GM21390 (cell line): ENCODE results near the gene TEX44.
"Not testable (repeated sequence)": the region's sequence is repeated elsewhere in the genome, so short reads cannot be mapped to it uniquely, and the experiment has no call there.

Source experiments
- ATAC-seq: cut with Tn5 transposase; IDR thresholded peaks from one replicate; pipeline ENCODE4 v1.9.1; 2021; ENCODE audit not compliant: unreplicated experiment

Gene TEX44

GRCh38 chr2:231570915-231571314 is 21.7 kb upstream of the TEX44 start:
- ATAC-seq, result not testable (repeated sequence)

DNA sequence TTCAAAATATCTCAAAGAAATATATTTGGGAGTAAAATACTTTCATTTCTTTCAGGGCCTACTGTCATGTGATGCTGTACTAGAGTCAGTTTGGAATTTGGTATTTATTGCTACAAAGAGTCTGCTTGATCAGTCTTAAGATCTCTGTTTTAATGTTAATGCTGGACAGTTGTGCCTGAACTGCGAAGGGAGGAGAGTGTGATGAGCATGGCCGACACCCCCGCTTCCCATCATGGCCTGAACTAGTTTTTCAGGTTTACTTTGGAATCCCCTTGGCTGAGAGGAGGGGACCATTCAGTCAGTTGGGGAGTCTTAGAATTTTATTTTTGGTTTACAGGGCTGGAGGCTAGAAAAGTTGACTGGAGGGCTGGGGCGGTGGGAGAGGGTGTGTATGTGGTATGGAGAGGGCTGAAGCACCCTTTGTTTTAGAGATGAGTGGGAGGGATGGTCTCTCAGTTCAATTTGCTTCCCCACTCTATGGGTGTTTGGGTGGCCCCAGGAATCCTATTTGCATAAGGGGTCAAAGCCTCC is 20.9 kb upstream of the TEX44 start:
- ATAC-seq, result no peak

- ATAC-seq, result no peak
Observed at GRCh38 chr2:231573096-231573495, 19.6 kb upstream of the TEX44 start.

GRCh38 chr2:231573698-231574421 is 18.8 kb upstream of the TEX44 start:
- ATAC-seq, result no peak

DNA sequence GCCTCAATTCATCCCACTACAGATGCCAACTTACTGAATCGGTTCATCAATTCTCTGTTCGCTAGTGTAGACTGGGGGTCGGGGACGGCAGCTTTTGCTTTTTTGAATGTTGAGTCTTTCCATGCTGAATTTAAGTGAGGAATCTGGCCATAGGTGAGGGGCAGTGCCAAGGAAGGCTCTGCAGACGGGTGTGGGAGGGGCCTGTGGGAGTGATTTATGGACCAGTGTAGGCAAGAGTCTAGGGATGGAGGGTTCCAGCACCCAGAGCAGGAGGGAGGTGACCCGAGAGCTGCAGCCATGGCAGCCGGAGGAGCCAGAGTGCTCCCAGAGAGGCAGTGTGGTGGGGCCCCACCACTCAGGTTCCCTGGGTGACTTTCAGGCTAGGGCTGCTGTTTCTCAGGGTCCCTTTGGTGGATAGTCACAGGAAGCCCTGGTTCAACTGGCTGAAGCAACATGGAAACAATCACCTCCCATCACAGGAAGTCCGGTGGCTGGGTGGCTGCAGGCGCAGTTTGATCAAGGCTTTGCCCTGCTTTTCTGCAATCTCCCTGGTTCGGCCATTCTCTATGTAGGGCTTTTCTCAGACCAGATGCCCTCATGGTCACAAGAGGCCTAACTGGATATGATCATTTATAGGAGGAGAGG is 16.9 kb upstream of the TEX44 start:
- no peak for ATAC-seq

DNA sequence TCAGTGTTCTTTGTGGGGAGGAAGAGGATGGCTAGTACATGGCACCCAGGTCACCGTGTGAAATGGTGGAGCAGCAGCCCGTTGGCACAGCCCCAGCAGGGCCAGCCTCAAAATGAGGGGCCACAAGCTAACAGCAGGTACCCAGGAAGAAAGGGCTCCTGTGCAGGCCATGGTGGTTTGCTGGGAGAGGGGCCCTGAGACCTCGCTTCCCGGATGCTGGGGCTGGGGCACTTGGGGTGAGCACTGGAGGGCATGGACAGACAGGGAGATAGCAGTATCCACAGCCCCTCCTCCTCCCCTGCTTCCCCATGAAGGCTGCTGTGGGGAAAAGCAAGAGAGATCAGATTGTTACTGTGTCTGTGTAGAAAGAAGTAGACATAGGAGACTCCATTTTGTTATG is 16.2 kb upstream of the TEX44 start:
- no peak for ATAC-seq

DNA sequence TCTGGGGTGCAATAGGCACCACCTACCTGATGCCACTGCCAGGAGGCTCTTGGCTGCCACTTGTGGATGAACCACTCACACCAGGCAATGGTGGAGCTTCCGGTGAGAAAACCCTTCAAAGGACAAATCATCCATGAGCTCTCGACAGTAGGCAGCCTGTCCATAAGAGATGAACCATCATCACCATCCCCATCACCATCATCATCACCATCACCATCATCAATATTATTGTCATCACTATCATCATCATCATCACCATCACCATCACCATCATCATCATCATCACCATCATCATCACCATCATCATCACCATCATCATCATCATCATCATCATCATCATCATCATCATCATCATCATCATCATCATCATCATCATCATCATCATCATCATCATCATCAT is 14.0 kb upstream of the TEX44 start:
- not testable (repeated sequence) for ATAC-seq

GRCh38 chr2:231579560-231579959 is 13.1 kb upstream of the TEX44 start:
- ATAC-seq, result no peak

GRCh38 chr2:231581328-231581727 is 11.3 kb upstream of the TEX44 start:
- ATAC-seq, result no peak

- no peak for ATAC-seq
Observed at GRCh38 chr2:231583982-231584381, 8.7 kb upstream of the TEX44 start.

DNA sequence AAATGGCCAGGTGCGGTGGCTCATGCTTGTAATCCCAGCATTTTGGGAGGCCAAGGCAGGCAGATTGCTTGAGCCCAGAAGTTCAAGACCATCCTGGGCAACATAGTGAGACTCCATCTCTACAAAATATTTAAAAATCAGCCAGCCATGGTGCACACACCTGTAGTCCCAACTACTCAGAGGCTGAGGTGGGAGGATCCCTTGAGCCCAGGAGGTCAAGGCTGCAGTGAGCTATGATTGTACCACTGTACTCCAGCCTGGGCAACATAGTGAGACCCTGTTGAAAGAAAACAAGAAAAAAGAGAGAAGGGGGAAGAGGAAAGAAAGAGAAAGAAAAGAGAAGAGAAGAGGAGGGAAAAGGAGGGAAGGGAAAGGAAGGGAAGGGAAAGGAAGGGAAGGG is 4.9 kb upstream of the TEX44 start:
- ATAC-seq, result not testable (repeated sequence)

- ATAC-seq, result no peak
Observed at GRCh38 chr2:231589656-231590055, 3.0 kb upstream of the TEX44 start.

GRCh38 chr2:231590614-231591013 is 2.0 kb upstream of the TEX44 start:
- no peak for ATAC-seq

DNA sequence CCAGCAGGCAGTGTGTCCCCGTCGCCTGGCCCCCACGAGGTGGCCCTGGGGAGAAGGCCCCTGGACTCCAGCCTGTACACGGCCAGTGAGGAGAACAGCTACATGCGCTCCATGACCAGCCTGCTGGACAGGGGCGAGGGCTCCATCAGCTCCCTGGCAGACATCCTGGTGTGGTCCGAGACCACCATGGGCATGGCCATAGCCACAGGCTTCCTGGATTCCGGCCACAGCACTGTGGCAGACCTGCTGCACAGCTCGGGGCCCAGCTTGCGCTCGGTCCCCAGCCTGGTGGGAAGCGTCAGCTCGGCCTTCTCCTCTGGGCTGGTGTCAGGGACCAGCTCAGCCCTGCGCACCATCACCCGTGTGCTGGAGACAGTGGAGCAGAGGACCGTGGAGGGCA is 1.0 kb downstream of the TEX44 start:
- no peak for ATAC-seq

DNA sequence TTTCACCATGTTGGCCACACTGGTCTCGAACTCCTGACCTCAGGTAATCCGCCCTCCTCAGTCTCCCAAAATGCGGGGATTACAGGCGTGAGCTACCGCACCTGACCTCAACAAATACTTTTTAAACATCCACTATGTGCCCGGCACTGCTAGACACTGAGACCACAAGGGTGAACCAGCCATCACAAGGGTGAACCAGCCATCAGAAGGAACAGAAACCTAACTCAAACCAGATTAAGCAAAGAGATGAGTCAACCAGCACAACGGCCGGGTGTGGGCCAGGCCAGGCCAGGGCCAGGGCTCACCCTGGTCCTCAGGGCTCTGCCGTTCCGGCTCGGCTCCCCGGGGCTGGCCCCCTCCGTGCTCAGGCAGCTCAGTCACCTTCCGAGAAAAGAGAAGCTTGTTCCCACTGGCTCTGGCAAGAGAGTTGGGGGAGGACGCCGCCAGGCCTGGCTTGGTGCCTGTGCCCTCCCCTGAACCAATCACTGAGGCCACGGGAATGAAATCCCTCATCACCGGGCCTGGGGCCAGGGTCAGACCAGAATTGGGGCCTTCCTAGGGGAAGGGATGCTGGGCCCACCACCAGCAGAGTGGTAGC is 4.4 kb downstream of the TEX44 start:
- peak; percentile 68 for ATAC-seq

GRCh38 chr2:231597627-231598026 is 5.0 kb downstream of the TEX44 start:
- no peak for ATAC-seq

DNA sequence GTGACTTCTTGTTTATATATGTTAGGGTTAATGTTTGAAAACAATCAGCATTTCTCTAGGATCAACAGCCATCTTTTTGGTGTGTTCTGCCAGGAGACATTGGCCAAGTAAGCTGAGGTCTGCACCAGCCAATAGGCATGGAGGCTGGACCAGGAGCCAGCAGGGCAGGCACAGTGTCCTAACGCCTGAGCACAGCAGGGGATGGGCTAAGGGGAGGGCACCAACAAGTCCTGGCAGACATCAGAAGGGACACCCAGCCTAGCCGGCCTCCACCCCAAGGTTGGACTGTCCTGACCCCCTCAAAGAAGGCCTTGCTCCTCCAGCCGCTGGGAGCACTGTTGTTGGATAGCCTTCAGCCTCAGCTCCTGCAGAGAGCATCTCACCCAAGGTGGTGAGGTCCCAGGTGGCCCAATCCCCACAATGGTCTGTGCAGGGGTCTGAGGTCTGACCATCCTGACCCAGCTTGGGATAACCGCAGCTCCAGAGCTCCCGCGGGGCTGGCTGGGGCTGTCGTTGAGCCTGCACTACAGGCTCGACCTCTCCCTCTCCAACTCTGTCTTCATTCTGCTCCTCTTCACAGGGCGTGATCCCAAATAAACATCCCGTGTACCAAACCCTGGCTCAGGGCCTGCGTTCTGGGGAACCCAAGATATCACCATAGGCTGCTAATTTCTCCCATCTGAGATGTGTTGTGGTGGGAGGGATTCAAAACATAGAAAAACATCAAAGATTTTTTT is 8.1 kb downstream of the TEX44 start:
- ATAC-seq, result no peak

DNA sequence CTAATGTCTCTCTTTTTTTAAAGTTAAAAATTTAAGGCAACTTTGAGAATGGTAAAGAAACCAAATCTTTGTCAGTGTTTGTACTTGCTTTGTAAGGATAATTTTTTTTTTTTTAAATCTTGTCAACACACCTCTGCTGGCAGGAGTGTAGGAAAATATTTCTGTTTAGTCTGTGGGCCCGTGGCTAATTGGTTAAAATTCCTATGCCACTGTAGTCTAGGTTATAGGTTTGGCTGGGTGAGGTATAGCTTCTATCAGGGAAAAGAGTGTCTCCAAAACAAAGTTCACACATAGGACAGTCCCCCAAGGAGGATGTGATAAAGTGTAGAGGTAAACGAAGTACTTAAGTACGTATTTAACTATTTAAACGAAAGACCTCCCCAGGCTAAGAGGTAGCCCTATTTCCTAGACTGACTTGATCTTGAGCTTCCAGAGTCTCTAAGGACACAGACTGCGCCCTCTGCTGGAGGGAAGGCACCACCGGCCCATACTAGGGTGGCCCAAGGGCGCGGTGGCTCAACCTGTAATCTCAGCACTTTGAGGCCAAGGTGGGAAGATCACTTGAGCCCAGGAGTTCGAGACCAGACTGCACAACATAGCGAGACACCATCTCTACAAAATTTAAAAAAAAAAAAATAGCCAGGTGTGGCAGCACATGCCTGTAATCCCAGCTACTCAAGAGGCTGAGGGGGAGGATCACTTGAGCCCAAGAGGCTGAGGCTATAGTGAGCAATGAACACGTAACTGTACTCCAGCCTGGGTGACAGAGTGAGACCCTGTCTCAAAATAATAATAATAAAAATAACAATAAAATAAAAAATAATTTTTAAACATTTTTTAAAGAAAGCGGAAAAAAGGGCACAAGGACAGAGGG is 8.9 kb downstream of the TEX44 start:
- ATAC-seq, result peak; percentile 38

GRCh38 chr2:231602859-231603467 is 10.3 kb downstream of the TEX44 start:
- no peak for ATAC-seq

DNA sequence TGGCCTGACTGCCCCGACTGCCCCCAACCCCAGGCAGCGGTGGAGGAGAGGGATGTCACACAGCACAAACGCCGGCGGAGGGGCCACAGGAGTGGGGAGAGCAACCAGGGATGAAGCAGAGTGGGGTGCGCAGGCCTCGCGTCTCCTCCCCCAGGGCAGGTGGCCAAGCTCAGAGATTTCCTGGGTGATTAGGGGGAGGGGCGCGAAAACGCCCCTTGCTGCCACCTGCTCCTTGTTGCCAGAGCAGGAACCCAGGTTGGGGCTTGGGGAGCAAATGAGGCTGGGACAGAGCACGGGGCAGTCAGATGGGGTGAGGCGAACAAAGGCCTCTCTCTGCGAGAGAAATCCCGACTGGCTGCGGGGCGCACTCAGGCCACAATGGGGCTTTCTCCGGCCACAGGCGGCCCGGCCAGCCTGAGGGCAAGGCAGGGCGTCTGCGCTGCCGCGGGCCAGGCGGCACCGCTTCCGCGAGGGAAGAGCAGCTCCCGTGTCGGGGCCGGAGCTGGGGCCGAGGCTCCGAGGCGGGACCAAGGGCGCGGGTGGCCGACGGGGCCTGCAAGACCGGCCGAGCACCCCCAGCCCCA is 11.5 kb downstream of the TEX44 start:
- ATAC-seq, result peak; percentile 46
